NOMO-1 treated with dmso at 0.1 percent for 144 hours (cell line): Measurements from ENCODE around the gene MRPS18C.
A peak's percentile ranks its signal among the peaks of the same experiment; 100 is the strongest.
"Not testable (repeated sequence)": the region's sequence is repeated elsewhere in the genome, so short reads cannot be mapped to it uniquely, and the experiment has no call there.

Source experiments
- DNase-seq: peaks from one replicate; lab custom pipeline; 2025; ENCODE audit not compliant: unreplicated experiment; lab: John Stamatoyannopoulos, UW

The MRPS18C gene

DNA sequence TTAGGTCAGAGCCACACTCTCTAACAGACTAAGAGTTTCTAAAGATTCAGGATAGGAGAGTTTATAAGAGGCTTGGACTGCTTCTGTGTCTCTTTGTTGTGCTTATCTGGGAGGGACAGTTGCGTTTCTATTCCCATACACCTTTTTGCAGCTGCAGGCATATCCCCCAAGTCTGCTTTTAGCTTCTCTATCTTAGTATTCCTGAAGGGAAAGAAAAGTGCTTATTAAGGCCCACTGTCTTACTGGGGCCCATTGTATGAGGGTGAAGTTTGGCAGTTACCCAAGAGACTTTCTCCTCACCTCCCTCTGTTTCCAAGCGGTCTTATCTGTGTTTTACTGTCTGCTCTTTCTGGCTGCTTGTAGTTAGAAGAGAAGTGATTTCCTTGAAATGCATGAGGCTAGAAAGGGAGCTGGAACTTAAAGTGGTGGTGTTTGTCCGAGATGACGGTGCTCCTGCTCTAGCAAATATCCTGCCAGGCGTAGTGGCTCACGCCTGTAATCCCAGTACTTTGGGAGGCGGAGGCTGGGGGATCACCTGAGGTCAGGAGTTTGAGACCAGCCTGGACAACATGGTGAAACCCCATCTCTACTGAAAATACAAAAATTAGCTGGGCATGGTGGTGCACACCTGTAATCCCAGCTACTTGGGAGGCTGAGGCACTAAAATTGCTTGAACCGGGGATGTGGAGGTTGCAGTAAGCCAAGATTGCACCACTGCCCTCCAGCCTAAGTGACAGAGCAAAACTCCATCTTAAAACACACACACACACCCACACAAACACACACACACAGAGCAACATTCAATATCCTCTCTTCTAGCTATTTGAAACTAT is 40.4 kb downstream of the MRPS18C start:
- DNase-seq: not testable (repeated sequence)

DNA sequence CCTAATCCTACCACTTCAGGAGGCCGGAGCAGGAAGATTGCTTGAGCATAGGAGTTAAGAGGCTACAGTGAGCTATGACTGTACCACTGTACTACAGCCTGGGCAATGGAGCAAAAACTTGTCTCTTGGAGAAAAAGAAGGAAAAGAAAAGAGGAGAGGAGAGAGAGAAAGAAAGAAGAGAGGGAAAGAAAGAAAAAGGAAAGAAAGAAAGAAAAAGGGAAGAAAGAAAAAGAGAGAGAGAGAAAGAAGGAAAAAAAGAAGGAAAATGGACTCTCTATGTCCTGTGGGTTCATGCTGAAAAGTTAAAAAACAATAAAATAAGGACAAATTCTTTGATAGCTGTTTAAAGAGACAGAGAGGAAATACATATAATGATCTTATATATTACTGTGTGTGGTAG is 42.3 kb downstream of the MRPS18C start:
- DNase-seq: no peak

DNA sequence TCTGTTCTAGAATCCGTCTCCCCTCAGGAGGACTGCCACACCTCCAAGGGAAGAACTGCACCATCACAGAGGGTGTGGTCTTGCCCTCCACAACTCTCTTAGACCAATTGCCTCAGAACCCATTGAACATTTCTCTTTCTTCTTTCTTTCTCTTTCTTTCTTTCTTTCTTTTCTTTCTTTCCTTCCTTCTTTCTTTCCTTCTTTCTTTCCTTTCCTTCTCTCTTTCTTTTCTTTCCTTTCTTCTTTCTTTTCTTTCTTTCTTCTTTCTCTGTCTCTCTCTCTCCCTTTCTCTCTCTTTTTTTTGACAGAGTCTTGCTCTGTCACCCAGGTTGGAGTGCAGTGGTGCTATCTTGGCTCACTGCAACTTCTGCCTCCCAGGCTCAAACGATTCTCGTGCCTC is 45.8 kb downstream of the MRPS18C start:
- not testable (repeated sequence) for DNase-seq

DNA sequence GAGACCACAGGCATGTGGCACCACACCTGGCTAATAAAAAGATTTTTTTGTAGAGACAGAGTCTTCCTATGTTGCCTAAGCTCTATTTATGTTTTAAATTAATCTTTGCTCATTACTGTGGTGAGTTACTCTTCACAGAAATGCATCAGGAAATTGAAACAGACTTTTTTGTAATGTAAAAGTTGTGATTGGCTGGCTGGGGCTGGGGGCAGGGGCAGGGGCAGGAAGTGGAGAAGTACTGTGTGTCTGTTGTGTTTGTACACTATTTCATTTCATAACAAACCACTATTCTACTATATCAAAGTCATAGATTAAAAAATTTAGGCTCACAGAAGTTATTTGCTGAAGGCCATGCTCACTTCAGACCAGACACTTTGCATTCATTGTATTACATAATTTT is 48.1 kb downstream of the MRPS18C start:
- DNase-seq: no peak

DNA sequence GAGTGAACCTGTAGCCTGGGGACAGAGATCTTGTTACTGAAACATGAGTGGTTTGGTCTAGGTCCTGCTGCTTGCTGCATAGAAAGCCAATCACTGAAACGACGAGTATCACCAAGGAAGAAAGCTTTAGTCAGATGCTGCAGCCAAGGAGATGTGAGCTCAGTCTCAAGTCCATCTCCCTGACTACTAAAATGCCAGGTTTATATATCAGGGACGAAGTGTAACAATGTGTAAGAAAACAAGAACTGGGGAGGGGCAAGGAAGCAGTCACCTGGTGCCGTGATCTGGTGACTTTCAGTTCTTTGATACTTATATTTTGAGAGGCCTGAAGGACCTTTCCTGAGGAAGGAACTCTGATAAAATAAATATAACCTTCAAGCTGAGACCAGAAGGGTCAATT is 48.6 kb downstream of the MRPS18C start:
- no peak for DNase-seq

DNA sequence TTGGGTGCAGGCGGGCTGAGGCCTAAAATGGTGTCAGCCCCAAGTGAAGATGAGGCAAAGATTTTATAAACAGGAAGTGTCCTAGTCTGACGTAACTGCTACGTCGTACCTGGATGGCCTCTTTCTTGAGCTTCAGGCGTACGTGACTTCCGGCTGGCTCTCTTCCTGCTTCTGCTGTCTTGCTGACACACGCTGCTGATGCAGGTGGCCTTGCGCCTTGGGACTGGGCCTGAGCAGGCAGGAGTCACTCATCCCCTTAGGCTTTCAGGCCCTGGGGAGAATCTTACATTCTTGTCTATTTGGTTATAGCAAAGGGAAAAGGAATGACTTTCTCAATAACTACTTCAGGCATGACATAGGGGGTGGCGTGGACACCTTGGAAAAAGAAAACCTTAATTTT is 49.1 kb downstream of the MRPS18C start:
- DNase-seq: no peak

DNA sequence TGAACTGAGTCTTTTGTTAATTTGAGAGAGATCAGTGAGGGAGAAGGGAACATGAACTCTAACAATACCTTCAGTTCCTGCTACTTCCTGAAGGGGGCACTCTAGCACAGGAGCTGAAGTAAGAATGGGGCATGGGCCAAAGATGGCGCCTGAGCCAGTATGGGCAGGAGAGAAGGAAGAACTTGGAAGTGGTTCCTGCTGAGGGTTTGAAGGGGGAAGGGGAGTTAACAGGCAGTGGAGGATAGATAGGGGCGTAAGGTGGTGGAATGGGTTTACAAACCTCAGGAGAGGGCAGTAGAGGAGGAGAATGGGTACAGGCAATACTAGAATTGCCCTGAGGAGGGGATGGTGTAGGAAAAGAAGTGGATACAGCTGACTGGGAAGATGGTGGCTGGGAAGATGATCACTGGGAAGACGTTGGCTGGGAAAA is 53.3 kb downstream of the MRPS18C start:
- DNase-seq: peak; percentile 39

DNA sequence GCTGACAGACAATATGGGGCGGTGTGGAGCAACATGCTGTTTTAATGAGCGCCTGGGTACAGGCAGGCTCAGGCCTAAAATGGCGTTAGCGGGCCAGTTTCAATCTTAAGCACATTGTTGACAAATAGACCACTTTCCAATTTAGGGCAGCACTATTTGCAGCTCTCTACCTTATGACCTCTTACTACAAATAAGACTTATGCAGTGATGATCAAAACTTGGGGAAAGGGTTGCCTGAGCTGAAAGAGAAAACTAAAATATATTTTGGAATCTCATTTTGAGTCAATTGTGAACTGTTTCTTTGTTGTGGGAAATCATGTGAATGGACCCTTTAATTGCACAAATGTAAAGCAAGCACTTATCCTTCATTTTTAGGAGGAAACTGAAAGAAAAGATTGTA is 54.6 kb downstream of the MRPS18C start:
- no peak for DNase-seq
